Effector memory CD8-positive, alpha-beta T cell (primary cell): ENCODE data around the gene BBS10.

Experiments used
- ATAC-seq: fragments of 150-1000 bp; cut with Tn5 transposase; replicated peaks from 2 replicates; pipeline ENCODE4 v1.10.0; 2021; ENCODE audit warnings: mild to moderate bottlenecking, moderate library complexity
- DNase-seq, 3 experiments: peaks; one replicate each; pipeline ENCODE4 v3.0.0; 2021
- H3K27ac Mint-ChIP-seq, 2 donors: one replicate each; pipeline ENCODE4 v1.8.0; 2022; ENCODE audit warnings: mild to moderate bottlenecking in 2 of 2, mixed read lengths in 2 of 2, moderate library complexity in 2 of 2
- H3K27me3 Mint-ChIP-seq, 2 donors: one replicate each; pipeline ENCODE4 v1.8.0; 2022; ENCODE audit warnings: mixed read lengths in 2 of 2
- H3K36me3 Mint-ChIP-seq: one replicate; pipeline ENCODE4 v1.8.0; 2022; ENCODE audit warnings: mild to moderate bottlenecking, moderate library complexity, mixed read lengths; ENCODE audit not compliant: insufficient read depth
- H3K4me1 Mint-ChIP-seq, 2 donors: one replicate each; pipeline ENCODE4 v1.8.0; 2022; ENCODE audit warnings: low read depth in 2 of 2, mixed read lengths in 2 of 2
- H3K4me3 Mint-ChIP-seq, 2 donors: one replicate each; pipeline ENCODE4 v1.8.0; 2022; ENCODE audit warnings: mild to moderate bottlenecking in 2 of 2, mixed read lengths in 2 of 2, moderate library complexity in 2 of 2
- H3K9me3 Mint-ChIP-seq, 2 donors: one replicate each; pipeline ENCODE4 v1.8.0; 2022; ENCODE audit warnings: mixed read lengths in 2 of 2

BBS10 gene

DNA sequence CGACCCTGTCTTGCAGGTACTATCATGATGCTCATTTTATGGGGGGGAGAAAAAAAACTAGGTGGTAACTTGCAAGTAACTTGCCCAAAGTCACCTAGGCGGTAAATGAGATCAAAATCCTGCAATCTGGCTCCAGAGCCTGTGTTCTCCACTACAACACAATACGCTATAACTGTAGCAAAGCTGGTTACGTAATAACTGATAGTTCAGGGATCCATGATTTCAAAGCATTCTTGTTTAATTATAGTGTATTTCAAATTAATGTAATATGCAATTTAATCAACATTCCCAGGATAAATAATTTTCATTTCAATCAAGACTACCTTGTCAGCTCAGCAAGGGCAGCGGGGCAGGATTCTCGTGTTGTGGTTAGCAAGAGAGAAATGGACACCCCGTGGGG lies 31.7 kb downstream of the BBS10 start:
- Mint-ChIP-seq H3K36me3 (no peaks in the 10 kb centered on the region), H3K4me3 (no peak overlapping the region), H3K27ac (no peak overlapping the region), H3K4me1 (no peaks in the 10 kb centered on the region), H3K27me3 (peaks cover 34 to 49% of the 10 kb centered on the region in 2 donors), H3K9me3 (no peaks in the 10 kb centered on the region)
- DNase-seq (no peak), ATAC-seq (no peak)

DNA sequence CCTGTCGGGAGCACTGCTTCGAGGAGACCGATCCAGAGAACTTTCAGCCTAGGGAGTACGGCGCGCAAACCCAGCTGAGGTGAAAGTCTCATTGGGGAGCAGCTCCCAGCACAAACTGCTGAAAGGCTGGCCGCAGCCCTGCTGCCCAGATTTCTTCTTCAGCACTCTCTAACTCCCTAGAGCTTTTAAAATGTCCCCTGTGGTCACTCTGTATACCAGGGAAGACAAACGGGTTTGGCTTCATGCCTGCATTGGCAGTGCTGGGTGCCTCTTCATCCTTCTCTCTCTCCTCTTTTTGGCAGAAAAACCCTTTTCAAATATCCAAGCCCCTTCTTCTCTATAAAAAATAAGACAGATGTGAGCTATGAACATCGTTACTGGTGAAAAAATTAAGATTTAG lies 34.9 kb downstream of the BBS10 start:
- Mint-ChIP-seq H3K36me3 (no peaks in the 10 kb centered on the region), H3K9me3 (no peaks in the 10 kb centered on the region), H3K4me3 (no peak overlapping the region), H3K27me3 (peaks cover 25 to 37% of the 10 kb centered on the region in 2 donors), H3K27ac (no peak overlapping the region), H3K4me1 (no peaks in the 10 kb centered on the region)
- DNase-seq (no peak), ATAC-seq (no peak)

DNA sequence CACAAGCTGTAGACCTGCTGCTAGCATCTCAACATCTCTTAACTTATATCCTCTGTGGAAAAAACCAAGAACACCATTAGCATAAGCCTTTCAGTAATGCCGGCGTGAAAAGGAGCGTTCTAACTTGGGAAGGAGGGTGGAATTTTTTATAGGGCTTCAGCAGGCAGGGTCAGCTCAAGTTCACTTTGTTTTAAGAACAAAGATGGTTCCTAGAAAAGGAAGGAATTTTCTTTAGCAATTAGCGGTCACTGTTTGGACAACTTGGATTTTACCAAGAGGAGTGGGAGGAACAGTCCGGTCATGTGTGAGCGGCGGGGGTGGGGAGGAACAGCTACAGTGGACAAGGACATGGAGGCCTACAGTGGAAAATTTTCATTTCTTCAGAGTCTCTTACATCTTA lies 35.9 kb downstream of the BBS10 start:
- no peaks in the 10 kb centered on the region for H3K4me1 Mint-ChIP-seq
- H3K27ac Mint-ChIP-seq, result no peak overlapping the region
- H3K36me3 Mint-ChIP-seq, result no peaks in the 10 kb centered on the region
- H3K9me3 Mint-ChIP-seq, result no peaks in the 10 kb centered on the region
- no peak for ATAC-seq
- H3K27me3 Mint-ChIP-seq, result peaks cover 31 to 35% of the 10 kb centered on the region in 2 donors
- no peak for DNase-seq
- no peak overlapping the region for H3K4me3 Mint-ChIP-seq

DNA sequence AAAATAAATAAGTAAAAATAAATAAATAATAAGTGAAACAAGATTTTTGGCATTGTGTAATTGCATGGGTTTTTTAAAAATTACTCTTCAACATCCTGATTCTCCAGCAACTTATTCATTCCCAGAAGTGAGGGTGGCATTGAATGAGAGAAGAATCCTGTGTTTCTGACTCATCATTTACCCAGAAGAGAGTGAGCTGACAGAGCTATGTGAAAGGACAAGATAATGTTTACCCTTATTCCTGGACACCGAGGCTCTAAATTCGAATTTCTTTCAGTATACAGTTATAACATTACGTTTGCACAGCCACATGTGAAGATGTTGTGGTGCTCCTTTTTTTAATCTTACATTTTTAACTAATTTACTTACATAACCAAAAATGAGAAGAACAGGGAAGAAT lies 36.4 kb downstream of the BBS10 start:
- Mint-ChIP-seq H3K4me3 (no peak overlapping the region), H3K36me3 (no peaks in the 10 kb centered on the region), H3K9me3 (no peaks in the 10 kb centered on the region), H3K27me3 (peaks cover 35 to 37% of the 10 kb centered on the region in 2 donors), H3K27ac (no peak overlapping the region), H3K4me1 (no peaks in the 10 kb centered on the region)
- DNase-seq (no peak), ATAC-seq (no peak)

DNA sequence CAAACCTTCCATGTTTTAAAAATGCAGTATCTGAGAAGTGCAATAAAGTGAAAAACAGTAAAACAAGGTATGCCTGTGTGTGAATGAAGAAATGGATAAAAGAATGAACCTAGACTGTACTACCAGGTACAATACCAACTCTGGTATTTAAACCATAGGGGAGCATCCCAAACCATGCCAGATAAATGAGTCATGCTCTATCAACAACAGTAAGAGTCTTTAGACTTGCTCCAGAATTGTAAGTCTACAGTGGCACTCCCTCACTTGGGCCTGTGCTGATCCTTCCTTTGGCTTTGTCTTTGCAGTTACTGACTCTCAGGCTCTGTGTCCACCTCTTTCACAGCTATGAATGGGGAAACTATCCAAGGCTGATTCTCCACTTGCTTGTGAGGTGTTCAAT lies 38.1 kb downstream of the BBS10 start:
- Mint-ChIP-seq H3K4me1 (no peaks in the 10 kb centered on the region), H3K27me3 (peaks cover 30 to 50% of the 10 kb centered on the region in 2 donors), H3K9me3 (no peaks in the 10 kb centered on the region), H3K36me3 (no peaks in the 10 kb centered on the region), H3K27ac (no peak overlapping the region), H3K4me3 (no peak overlapping the region)
- no peak for ATAC-seq
- DNase-seq, result no peak

DNA sequence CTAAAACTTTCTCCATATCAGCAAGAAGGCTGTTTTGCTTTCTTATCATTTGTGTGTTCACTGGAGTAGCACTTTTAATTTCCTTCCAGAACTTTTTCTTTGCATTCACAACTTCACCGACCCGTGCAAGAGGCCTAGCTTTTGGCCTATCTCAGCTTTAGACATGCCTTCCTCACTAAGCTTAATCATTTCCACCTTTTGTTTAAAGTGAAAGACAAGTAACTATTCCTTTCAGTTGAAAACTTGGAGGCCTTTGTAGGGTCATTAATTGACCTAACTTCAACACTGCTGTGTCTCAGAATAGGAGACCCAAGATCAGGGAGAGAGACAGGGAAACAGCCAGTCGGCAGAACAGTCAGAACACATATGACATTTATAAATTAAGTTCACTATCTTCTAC lies 39.3 kb downstream of the BBS10 start:
- ATAC-seq (no peak), DNase-seq (no peak)
- Mint-ChIP-seq H3K36me3 (no peaks in the 10 kb centered on the region), H3K4me1 (no peaks in the 10 kb centered on the region), H3K4me3 (no peak overlapping the region), H3K9me3 (no peaks in the 10 kb centered on the region), H3K27me3 (peaks cover 25 to 50% of the 10 kb centered on the region in 2 donors), H3K27ac (no peak overlapping the region)

DNA sequence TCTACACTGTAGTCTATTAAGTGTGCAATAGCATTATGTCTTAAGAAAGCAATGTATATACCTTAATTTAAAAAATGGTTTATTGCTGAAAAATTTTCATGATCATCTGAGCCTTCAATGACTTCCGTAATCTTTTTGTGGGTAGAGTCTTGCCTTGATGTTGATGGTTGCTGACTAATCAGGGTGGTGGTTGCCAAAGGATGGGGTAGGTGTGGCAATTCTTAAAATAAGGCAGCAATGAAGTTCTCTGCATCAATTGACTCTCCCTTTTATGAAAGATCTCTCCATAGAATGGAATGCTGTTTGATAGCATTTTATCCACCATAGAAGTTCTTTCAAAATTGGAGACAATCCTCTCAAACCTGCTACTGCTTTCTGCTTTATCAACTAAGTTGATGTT lies 41.1 kb downstream of the BBS10 start:
- H3K27ac Mint-ChIP-seq, result no peak overlapping the region
- ATAC-seq (no peak), DNase-seq (no peak)
- no peaks in the 10 kb centered on the region for H3K36me3 Mint-ChIP-seq
- H3K9me3 Mint-ChIP-seq, result no peaks in the 10 kb centered on the region
- no peaks in the 10 kb centered on the region for H3K4me1 Mint-ChIP-seq
- H3K4me3 Mint-ChIP-seq, result no peak overlapping the region
- peaks cover 26 to 59% of the 10 kb centered on the region in 2 donors for H3K27me3 Mint-ChIP-seq

DNA sequence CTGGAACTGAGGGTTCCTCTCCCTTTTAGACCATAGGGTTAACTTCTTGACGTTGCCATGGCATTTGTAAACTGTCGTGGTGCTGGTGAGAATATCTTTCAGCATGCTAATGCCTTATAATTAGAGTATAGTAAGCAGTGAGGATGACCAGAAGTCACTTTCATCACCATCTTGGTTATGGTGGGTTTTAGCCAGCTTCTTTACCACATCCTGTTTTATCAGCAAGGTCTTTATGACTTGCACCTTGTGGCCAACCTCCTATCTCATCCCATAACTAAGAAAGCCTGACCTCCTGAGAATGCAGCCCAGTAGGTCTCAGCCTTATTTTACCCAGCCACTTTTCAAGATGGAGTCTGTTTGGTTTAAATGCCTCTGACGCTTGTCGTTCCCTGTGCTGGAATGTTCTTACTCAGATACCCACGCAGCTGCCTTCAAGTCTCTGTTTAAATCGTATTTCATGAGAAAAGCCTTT lies 44.2 kb downstream of the BBS10 start:
- peaks cover 16 to 56% of the 10 kb centered on the region in 2 donors for H3K27me3 Mint-ChIP-seq
- no peak overlapping the region for H3K27ac Mint-ChIP-seq
- ATAC-seq (no peak), DNase-seq (no peak)
- no peaks in the 10 kb centered on the region for H3K36me3 Mint-ChIP-seq
- no peaks in the 10 kb centered on the region for H3K9me3 Mint-ChIP-seq
- H3K4me1 Mint-ChIP-seq, result no peaks in the 10 kb centered on the region
- H3K4me3 Mint-ChIP-seq, result no peak overlapping the region

DNA sequence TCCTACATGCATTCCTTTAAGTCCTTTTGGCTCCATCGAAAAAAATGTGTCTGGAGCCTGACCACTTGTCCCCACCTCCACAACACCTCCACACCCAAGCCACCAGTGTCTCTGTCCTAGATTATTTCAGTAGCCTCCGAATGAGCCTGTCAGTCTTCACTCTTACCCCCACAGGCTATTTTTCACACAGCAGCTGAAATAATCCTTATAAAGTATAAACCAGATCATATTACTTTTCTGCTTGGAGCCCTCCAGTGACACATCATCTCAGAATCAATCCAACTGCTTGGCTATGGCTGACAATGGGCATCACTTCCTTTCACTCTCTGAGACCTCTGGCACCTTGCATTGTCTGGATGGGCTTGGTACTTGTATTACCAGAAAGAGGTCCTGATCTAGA lies 44.9 kb downstream of the BBS10 start:
- H3K27ac Mint-ChIP-seq, result no peak overlapping the region
- H3K9me3 Mint-ChIP-seq, result no peaks in the 10 kb centered on the region
- no peak for ATAC-seq
- H3K27me3 Mint-ChIP-seq, result peaks cover 16 to 56% of the 10 kb centered on the region in 2 donors
- no peaks in the 10 kb centered on the region for H3K36me3 Mint-ChIP-seq
- no peak overlapping the region for H3K4me3 Mint-ChIP-seq
- no peaks in the 10 kb centered on the region for H3K4me1 Mint-ChIP-seq
- DNase-seq, result no peak

DNA sequence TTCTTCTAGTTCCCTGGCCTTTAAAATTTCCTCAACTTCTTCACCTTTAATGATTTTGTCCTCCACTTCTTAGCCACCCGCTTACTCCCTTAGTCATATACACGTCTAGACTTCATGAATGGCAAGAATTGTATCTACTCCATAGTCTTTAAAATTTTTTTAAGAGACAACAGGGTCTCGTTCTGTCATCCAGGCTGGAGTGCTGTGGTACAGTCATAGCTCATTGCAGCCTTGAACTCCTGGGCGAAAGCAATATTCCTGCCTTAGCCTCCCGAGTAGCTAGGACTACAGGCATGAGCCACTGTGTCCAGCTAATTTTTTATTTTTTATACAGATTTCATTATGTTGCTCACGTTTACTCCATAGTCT lies 47.9 kb downstream of the BBS10 start:
- H3K27me3 Mint-ChIP-seq, result peaks cover 9 to 30% of the 10 kb centered on the region in 2 donors
- DNase-seq (no peak), ATAC-seq (no peak)
- H3K4me1 Mint-ChIP-seq, result no peaks in the 10 kb centered on the region
- H3K36me3 Mint-ChIP-seq, result no peaks in the 10 kb centered on the region
- no peaks in the 10 kb centered on the region for H3K9me3 Mint-ChIP-seq
- H3K27ac Mint-ChIP-seq, result no peak overlapping the region
- H3K4me3 Mint-ChIP-seq, result no peak overlapping the region

DNA sequence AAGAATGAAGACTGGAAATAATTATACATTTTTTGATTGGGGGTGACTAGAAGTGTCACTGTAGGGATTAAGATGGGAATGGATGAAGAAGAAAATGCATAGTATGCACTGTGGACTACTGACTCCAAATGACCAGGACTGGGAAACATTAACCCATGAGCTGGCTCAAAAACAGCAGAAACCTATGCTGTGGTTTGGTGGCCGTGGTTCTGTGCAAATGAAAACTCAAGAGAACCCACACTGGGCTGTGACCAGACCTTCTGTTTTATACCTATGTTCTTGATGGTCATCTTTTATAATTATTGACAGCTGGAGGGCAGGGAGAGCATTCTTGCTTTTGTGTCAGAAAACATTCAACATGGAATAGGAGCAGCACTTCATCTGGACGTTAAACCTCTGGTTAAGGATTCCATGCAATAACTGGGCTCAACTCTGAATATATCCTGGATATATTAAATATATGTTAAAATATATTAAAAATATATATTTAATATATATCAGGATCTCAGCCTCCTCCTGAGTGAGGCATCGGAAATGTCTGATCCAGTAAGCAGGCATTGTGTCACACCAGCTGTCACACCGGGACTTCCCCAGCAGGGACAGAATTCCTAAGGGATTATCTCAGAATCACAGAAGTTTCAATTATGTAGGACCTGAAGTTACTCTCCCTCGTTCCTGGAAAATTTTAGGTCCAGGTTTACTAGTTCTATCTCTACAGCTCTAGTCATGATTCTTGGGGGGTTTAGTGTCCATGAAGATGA lies 48.5 kb downstream of the BBS10 start:
- Mint-ChIP-seq H3K27me3 (peaks cover 9 to 30% of the 10 kb centered on the region in 2 donors), H3K9me3 (no peaks in the 10 kb centered on the region), H3K4me3 (no peak overlapping the region), H3K36me3 (no peaks in the 10 kb centered on the region), H3K27ac (no peak overlapping the region), H3K4me1 (no peaks in the 10 kb centered on the region)
- DNase-seq (no peak), ATAC-seq (no peak)
